DOHH2 (cell line): Measurements from ENCODE around the gene NIN.

Source experiments
- H3F3A ChIP-seq: fragments of 200-600 bp; sonication (generic), shearing (Covaris generic); 2 replicates; pipeline ENCODE4 v1.6.0; 2016; ENCODE audit warnings: antibody characterized with exemption, mild to moderate bottlenecking; ENCODE audit not compliant: control insufficient read depth, insufficient read depth
- H3K27ac ChIP-seq: fragments of 200-600 bp; sonication (generic); 2 replicates; pipeline ENCODE4 v1.5.1; 2014; ENCODE audit warnings: low read depth, mild to moderate bottlenecking, low read length, moderate library complexity
- H3K27me3 ChIP-seq: fragments of 200-600 bp; sonication (generic); 2 replicates; pipeline ENCODE4 v1.6.1; 2014; ENCODE audit warnings: mild to moderate bottlenecking, low read length, mixed read lengths; ENCODE audit not compliant: control insufficient read depth
- H3K36me3 ChIP-seq: fragments of 200-600 bp; sonication (generic); 2 replicates; pipeline ENCODE4 v1.6.1; 2014; ENCODE audit warnings: mild to moderate bottlenecking, low read length, moderate library complexity, mixed read lengths; ENCODE audit not compliant: control insufficient read depth
- H3K4me1 ChIP-seq: fragments of 200-600 bp; sonication (generic); 2 replicates; pipeline ENCODE4 v1.6.1; 2014; ENCODE audit warnings: mild to moderate bottlenecking, low read length, mixed read lengths; ENCODE audit not compliant: control insufficient read depth
- H3K4me2 ChIP-seq: fragments of 200-600 bp; sonication (generic); 2 replicates; pipeline ENCODE4 v1.6.0; 2014; ENCODE audit warnings: mild to moderate bottlenecking, low read length, moderate library complexity
- H3K4me3 ChIP-seq: fragments of 200-600 bp; sonication (generic); 2 replicates; pipeline ENCODE4 v1.5.1; 2014; ENCODE audit warnings: mild to moderate bottlenecking, low read length, mixed read lengths
- H3K79me2 ChIP-seq: fragments of 200-600 bp; sonication (generic); 2 replicates; pipeline ENCODE4 v1.6.1; 2014; ENCODE audit warnings: mild to moderate bottlenecking, low read length, mixed read lengths; ENCODE audit not compliant: control insufficient read depth
- H3K9me2 ChIP-seq: fragments of 200-600 bp; sonication (generic); replicated peaks from 2 replicates; pipeline ENCODE4 v1.6.1; 2014; ENCODE audit warnings: mild to moderate bottlenecking, low read length, mixed read lengths; ENCODE audit not compliant: control insufficient read depth
- H3K9me3 ChIP-seq: fragments of 200-600 bp; sonication (generic); 2 replicates; pipeline ENCODE4 v1.6.1; 2014; ENCODE audit warnings: antibody characterized with exemption, low read length, mixed read lengths; ENCODE audit not compliant: control insufficient read depth, insufficient read depth
- H4K20me1 ChIP-seq: fragments of 200-600 bp; sonication (generic); 2 replicates; pipeline ENCODE4 v1.6.0; 2014; ENCODE audit warnings: low read depth, mild to moderate bottlenecking, antibody characterized with exemption, low read length, moderate library complexity; ENCODE audit not compliant: control insufficient read depth, insufficient read depth
- CTCF ChIP-seq: fragments of 200-600 bp; sonication (generic); IDR thresholded peaks from one replicate; pipeline ENCODE4 v1.5.1; 2014; ENCODE audit warnings: antibody characterized with exemption, mild to moderate bottlenecking, low read depth, low read length; ENCODE audit not compliant: poor library complexity, severe bottlenecking
- EZH2phosphoT487 ChIP-seq: fragments of 200-600 bp; sonication (generic); IDR thresholded peaks from 2 replicates; pipeline ENCODE4 v1.6.1; 2017; ENCODE audit warnings: borderline replicate concordance, mild to moderate bottlenecking, antibody characterized with exemption, low read length, moderate library complexity, mixed read lengths

Gene NIN

DNA sequence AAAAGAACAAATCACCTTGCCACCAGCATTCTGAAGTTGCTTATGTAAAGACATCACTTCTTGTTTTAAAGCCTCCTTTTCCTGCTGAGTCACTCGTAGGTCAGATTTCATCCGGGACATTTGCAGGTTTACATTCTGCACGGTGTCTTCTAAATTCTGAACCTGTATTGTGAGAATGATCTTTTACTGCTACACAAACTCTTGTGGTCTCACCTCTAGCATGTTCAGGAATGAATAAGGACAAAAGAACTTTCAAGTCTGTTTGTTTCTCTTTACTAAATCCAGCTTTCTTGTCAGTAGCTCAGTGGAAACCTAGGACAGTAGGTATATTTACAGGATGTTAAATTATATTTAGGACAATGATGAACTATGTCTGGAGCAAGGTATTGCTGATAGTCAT is 89.4 kb downstream of the NIN start:
- Histone ChIP-seq H3K9me3 (no peaks in the 10 kb centered on the region), H3K4me2 (no peak overlapping the region), H3K4me1 (no peaks in the 10 kb centered on the region), H3K36me3 (peaks cover 85% of the 10 kb centered on the region), H3K9me2 (no peaks in the 10 kb centered on the region), H3K27me3 (no peaks in the 10 kb centered on the region), H3K27ac (no peak overlapping the region), H3K4me3 (no peak overlapping the region), H3K79me2 (no peaks in the 10 kb centered on the region), H3F3A (no peaks in the 10 kb centered on the region), H4K20me1 (no peaks in the 10 kb centered on the region)
- TF ChIP-seq CTCF (no peak), EZH2phosphoT487 (no peak)

GRCh38 chr14:50740856-50741255 is 90.1 kb downstream of the NIN start:
- no peaks in the 10 kb centered on the region for H3K79me2 ChIP-seq
- no peaks in the 10 kb centered on the region for H3K27me3 ChIP-seq
- no peaks in the 10 kb centered on the region for H4K20me1 ChIP-seq
- peaks cover 82% of the 10 kb centered on the region for H3K36me3 ChIP-seq
- no peaks in the 10 kb centered on the region for H3K9me2 ChIP-seq
- H3K4me3 ChIP-seq = no peak overlapping the region
- no peaks in the 10 kb centered on the region for H3K9me3 ChIP-seq
- TF ChIP-seq CTCF = no peak
- TF ChIP-seq EZH2phosphoT487 = no peak
- H3K27ac ChIP-seq = no peak overlapping the region
- H3F3A ChIP-seq = no peaks in the 10 kb centered on the region
- H3K4me2 ChIP-seq = no peak overlapping the region
- no peaks in the 10 kb centered on the region for H3K4me1 ChIP-seq

DNA sequence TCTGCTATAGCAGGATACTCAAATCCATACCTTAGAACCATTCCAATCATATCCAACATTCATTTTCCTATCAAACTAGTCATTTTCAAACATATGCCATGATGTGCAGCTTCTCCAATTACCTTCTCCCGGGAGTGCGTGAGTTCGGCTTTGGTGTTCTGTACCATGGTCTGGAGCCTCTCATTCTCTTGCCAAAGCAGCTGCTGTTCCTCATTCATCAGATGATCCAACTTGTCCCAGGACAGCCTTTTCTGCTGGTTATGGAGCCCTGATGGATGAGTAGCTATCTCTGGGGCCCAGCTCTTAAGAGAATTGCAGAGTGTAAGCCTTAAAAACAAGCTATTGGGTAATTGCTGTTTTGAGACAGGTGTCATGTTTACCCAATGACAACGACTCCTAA is 91.8 kb downstream of the NIN start:
- Histone ChIP-seq H3K79me2 (no peaks in the 10 kb centered on the region), H3K27ac (no peak overlapping the region), H3K4me2 (no peak overlapping the region), H3K36me3 (peaks cover 82% of the 10 kb centered on the region), H4K20me1 (no peaks in the 10 kb centered on the region), H3K27me3 (no peaks in the 10 kb centered on the region), H3K4me1 (no peaks in the 10 kb centered on the region), H3K4me3 (no peak overlapping the region), H3K9me3 (no peaks in the 10 kb centered on the region), H3F3A (no peaks in the 10 kb centered on the region), H3K9me2 (no peaks in the 10 kb centered on the region)
- TF ChIP-seq EZH2phosphoT487 (no peak), CTCF (no peak)

GRCh38 chr14:50736932-50737419 is 94.0 kb downstream of the NIN start:
- no peaks in the 10 kb centered on the region for H3F3A ChIP-seq
- H3K27me3 ChIP-seq = no peaks in the 10 kb centered on the region
- peaks cover 79% of the 10 kb centered on the region for H3K36me3 ChIP-seq
- no peak overlapping the region for H3K4me2 ChIP-seq
- H3K79me2 ChIP-seq = no peaks in the 10 kb centered on the region
- no peaks in the 10 kb centered on the region for H3K4me1 ChIP-seq
- H3K9me3 ChIP-seq = no peaks in the 10 kb centered on the region
- H3K4me3 ChIP-seq = no peak overlapping the region
- H4K20me1 ChIP-seq = no peaks in the 10 kb centered on the region
- no peak overlapping the region for H3K27ac ChIP-seq
- no peaks in the 10 kb centered on the region for H3K9me2 ChIP-seq
- TF ChIP-seq EZH2phosphoT487 = no peak
- no peak for TF ChIP-seq CTCF
